Esophagus muscularis mucosa (tissue), 4 donors: Measurements from ENCODE around the gene SLC29A3. TPM values are rescaled to one million over a fixed set of nuclear protein-coding genes. Genes with fewer than 3 reads are reported as not detected.

Experiments
- DNase-seq: peaks from one replicate; pipeline ENCODE4 v3.0.0-alpha.2; 2017; ENCODE audit errors: extremely low spot score
- H3K27ac ChIP-seq, 4 donors: fragments of 200-600 bp; sonication (generic); replicated peaks in 1 of 4; 1 replicate in 3 of 4; 2 replicates in 1 of 4; pipeline ENCODE4 v1.5.1; 2016 to 2019; ENCODE audit warnings: mild to moderate bottlenecking in 1 of 4
- H3K27me3 ChIP-seq, 4 donors: fragments of 200-600 bp; sonication (generic); one replicate each; pipeline versions ENCODE4 v1.5.1 to v1.6.0; 2016 to 2019
- H3K36me3 ChIP-seq, 4 donors: fragments of 200-600 bp; sonication (generic); one replicate each; pipeline ENCODE4 v1.5.1; 2016 to 2019
- H3K4me1 ChIP-seq, 4 donors: fragments of 200-600 bp; sonication (generic); one replicate each; pipeline ENCODE4 v1.5.1; 2016 to 2019
- H3K4me3 ChIP-seq, 4 donors: fragments of 200-600 bp; sonication (generic); 1 replicate in 2 of 4; 2 replicates in 2 of 4; pipeline ENCODE4 v1.5.1; 2016 to 2019; ENCODE audit warnings: mild to moderate bottlenecking in 4 of 4, moderate library complexity in 1 of 4
- H3K9me3 ChIP-seq, 4 donors: fragments of 200-600 bp; sonication (generic); 1 replicate in 3 of 4; 2 replicates in 1 of 4; pipeline ENCODE4 v1.5.1; 2016 to 2019
- EP300 ChIP-seq: sonication (generic); formaldehyde crosslinking; IDR thresholded peaks from one replicate; pipeline ENCODE4 v1.6.1; 2017; ENCODE audit warnings: antibody characterized with exemption
- POLR2A ChIP-seq: fragments of 450-650 bp; IDR thresholded peaks from one replicate; pipeline ENCODE4 v1.6.1; 2017; ENCODE audit warnings: antibody characterized with exemption, moderate library complexity, mild to moderate bottlenecking, low read depth
- POLR2AphosphoS5 ChIP-seq, 2 donors: sonication (generic); formaldehyde crosslinking; IDR thresholded peaks; one replicate each; pipeline ENCODE4 v1.6.1; 2017; ENCODE audit warnings: antibody characterized with exemption in 2 of 2
- WGBS: methylation state at CpG from one replicate; pipeline ENCODE4 v1.1.5; 2018; 5-methylcytosine and 5-hydroxymethylcytosine counted together
- intact Hi-C: fragments of 100-400 bp; cut with DNase I; formaldehyde crosslinking; loops from one replicate; pipeline ENCODE4 v1.15.1; 2023
- total RNA-seq, 4 donors: library from RNA; depleted of rRNA; stranded (reverse); fragments of >200 nt; gene quantifications; one replicate each; pipeline versions ENCODE4 v1.1.0 to v1.2.1, GENCODE V29; 2016
- TF ChIP-seq, protein P1 (sequence below), 3 experiments: fragments of 200-600 bp in 2 of 3; fragments of 450-650 bp in 1 of 3; sonication (generic) in 2 of 3; IDR thresholded peaks; one replicate each; pipeline ENCODE4 v1.5.1; 2017 to 2019; ENCODE audit warnings: antibody characterized with exemption in 3 of 3, mild to moderate bottlenecking in 2 of 3, moderate library complexity in 1 of 3

SLC29A3 gene
- total RNA-seq, 4 donors from 2014 or later = 4.0 to 6.9 (median 5.0) TPM

DNA sequence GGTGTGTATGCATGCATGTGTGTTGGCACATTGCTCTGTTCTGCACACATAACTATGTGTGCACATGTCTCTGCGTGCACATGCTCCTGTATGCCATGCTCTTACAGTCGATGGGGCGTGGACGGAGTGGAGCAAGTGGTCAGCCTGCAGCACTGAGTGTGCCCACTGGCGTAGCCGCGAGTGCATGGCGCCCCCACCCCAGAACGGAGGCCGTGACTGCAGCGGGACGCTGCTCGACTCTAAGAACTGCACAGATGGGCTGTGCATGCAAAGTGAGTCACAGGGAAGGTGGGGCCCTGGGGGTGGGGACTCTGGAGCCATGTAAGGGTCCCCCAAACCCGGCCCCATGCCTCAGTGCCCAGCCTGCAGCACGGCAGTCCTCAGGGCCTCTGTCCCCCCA lies 30.6 kb upstream of the SLC29A3 start:
- H3K9me3 ChIP-seq = no peaks in the 10 kb centered on the region
- WGBS = 93% methylated on average over 15 of the region's 15 CpGs
- H3K4me1 ChIP-seq = peaks cover 0 to 5% (median 0%) of the 10 kb centered on the region in 4 donors
- H3K27ac ChIP-seq = no peak overlapping the region
- no peaks in the 10 kb centered on the region for H3K27me3 ChIP-seq
- TF ChIP-seq POLR2AphosphoS5 (IDR thresholded peaks at IDR 0.05) (no peak), POLR2A (no peak), EP300 (no peak)
- TF ChIP-seq, protein P1, sequence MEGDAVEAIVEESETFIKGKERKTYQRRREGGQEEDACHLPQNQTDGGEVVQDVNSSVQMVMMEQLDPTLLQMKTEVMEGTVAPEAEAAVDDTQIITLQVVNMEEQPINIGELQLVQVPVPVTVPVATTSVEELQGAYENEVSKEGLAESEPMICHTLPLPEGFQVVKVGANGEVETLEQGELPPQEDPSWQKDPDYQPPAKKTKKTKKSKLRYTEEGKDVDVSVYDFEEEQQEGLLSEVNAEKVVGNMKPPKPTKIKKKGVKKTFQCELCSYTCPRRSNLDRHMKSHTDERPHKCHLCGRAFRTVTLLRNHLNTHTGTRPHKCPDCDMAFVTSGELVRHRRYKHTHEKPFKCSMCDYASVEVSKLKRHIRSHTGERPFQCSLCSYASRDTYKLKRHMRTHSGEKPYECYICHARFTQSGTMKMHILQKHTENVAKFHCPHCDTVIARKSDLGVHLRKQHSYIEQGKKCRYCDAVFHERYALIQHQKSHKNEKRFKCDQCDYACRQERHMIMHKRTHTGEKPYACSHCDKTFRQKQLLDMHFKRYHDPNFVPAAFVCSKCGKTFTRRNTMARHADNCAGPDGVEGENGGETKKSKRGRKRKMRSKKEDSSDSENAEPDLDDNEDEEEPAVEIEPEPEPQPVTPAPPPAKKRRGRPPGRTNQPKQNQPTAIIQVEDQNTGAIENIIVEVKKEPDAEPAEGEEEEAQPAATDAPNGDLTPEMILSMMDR (IDR thresholded peaks at IDR 0.05) = no peak
- peaks cover 0 to 63% (median 17%) of the 10 kb centered on the region in 4 donors for H3K36me3 ChIP-seq
- intact Hi-C loops = loop anchor here (5.0 kb wide), 1 partner anchor 81 kb away; no protein-coding TSS in a partner anchor
- no peak for DNase-seq
- no peak overlapping the region for H3K4me3 ChIP-seq

DNA sequence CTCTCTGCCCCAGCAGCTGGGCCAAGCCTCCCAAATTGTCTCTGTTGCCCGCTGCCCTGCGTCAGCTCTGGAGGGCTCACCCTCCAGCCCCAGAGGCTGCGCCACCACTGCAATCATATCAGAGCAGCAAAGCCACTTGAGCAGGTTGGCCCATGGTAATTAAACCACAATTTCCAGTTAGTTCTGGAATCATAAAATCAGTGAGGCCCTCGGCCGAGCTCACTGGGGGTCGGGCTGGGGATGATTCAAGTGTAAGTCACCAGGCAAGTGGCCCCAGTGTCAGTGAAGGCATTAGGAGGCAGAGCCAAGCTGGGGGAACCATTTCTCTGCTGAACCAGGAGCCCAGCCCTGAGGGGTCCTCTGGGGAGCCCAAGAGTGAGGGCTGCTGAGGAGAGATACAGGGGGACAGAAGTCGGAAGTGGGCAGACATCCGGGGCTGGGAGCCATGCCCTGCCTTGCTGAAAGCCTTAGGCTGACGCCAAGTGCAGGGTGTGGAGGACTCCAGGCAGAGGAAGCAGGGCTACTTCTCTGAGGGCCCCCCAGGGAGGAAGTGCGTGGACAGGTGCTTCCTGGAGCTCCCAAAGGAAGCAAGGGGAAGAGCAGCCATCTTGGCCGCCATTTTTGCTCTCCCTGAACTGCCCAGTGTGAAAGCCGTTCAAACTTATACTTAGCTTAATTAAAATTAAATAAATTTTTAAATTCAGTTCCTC lies 29.5 kb upstream of the SLC29A3 start:
- Histone ChIP-seq H3K36me3 (peaks cover 0 to 74% (median 17%) of the 10 kb centered on the region in 4 donors), H3K27ac (no peak overlapping the region), H3K4me3 (no peak overlapping the region), H3K4me1 (peaks cover 0 to 5% (median 0%) of the 10 kb centered on the region in 4 donors), H3K27me3 (no peaks in the 10 kb centered on the region), H3K9me3 (no peaks in the 10 kb centered on the region)
- intact Hi-C loops = loop anchor here (5.0 kb wide), 1 partner anchor 82 kb away; no protein-coding TSS in a partner anchor
- no peak for DNase-seq
- TF ChIP-seq POLR2AphosphoS5 (IDR thresholded peaks at IDR 0.05) (no peak), EP300 (no peak), POLR2A (no peak)
- TF ChIP-seq, protein P1 (IDR thresholded peaks at IDR 0.05) = no peak
- 83% methylated on average over 12 of the region's 12 CpGs for WGBS

DNA sequence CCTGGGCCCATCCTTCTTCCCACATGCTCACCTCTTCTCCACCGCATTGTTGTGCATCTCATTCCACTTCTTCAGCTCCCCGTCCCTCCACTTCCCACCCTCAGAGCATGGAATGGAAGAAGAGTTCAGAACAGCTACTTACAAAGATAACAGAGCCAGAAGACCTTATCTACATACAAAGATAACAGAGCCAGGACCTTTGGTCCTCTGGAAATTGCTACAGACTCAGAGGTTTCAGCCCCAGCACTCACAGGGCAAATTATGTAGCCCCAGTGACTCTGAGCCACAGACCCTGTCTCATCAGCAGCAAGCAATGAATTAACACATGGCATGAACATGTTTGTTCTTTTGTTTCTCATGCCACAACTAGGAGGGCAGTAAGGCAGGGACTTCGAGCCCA lies 28.7 kb upstream of the SLC29A3 start:
- Histone ChIP-seq H3K27me3 (no peaks in the 10 kb centered on the region), H3K4me1 (peaks cover 0 to 5% (median 0%) of the 10 kb centered on the region in 4 donors), H3K27ac (no peak overlapping the region), H3K9me3 (no peaks in the 10 kb centered on the region), H3K36me3 (peaks cover 0 to 80% (median 17%) of the 10 kb centered on the region in 4 donors), H3K4me3 (no peak overlapping the region)
- intact Hi-C loops = no loop called here
- DNase-seq = no peak
- 92% methylated on average over 2 of the region's 3 CpGs for WGBS
- TF ChIP-seq, protein P1 (IDR thresholded peaks at IDR 0.05) = no peak
- TF ChIP-seq EP300 = no peak
- TF ChIP-seq POLR2AphosphoS5 (IDR thresholded peaks at IDR 0.05) = no peak
- no peak for TF ChIP-seq POLR2A

DNA sequence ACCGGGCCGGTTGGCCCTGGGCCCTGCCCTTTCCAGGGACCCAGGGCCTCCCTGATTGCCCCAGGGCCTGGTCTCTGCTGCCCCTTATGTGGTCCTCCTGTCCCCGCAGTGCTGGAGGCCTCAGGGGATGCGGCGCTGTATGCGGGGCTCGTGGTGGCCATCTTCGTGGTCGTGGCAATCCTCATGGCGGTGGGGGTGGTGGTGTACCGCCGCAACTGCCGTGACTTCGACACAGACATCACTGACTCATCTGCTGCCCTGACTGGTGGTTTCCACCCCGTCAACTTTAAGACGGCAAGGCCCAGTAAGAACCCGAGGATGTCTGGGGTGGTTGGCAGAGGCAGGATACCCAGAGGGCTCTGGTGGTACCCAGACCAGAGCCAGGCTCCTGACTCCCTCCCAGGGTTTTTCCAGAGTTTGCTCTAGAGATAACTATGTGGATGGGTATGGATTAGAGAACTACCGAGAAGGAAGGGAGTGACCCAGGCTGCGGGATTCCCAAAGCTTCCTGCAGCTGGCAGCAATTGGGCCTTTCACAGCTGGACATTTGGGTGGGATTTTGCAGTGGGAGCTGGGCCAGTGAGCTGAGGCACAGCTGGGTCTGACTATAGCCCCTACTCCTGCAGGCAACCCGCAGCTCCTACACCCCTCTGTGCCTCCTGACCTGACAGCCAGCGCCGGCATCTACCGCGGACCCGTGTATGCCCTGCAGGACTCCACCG lies 28.1 kb upstream of the SLC29A3 start:
- TF ChIP-seq POLR2A (no peak), POLR2AphosphoS5 (IDR thresholded peaks at IDR 0.05) (no peak), EP300 (no peak)
- TF ChIP-seq, protein P1 (IDR thresholded peaks at IDR 0.05) = no peak
- Histone ChIP-seq H3K4me3 (no peak overlapping the region), H3K27ac (no peak overlapping the region), H3K9me3 (no peaks in the 10 kb centered on the region), H3K4me1 (peaks cover 0 to 5% (median 0%) of the 10 kb centered on the region in 4 donors), H3K36me3 (peaks cover 0 to 80% (median 19%) of the 10 kb centered on the region in 4 donors), H3K27me3 (no peaks in the 10 kb centered on the region)
- no peak for DNase-seq
- intact Hi-C loops = no loop called here
- WGBS = 97% methylated on average over 10 of the region's 26 CpGs
